HepG2 (cell line): Measurements from ENCODE around the gene HNRNPA1L2. TPM values are rescaled to one million over a fixed set of nuclear protein-coding genes. Genes with fewer than 3 reads are reported as not detected.

Experiments used
- CEBPG ChIP-seq: IDR thresholded peaks from 2 replicates; pipeline ENCODE4 v1.6.1; 2016
- EZH2 ChIP-seq: conservative IDR thresholded peaks from 2 replicates; pipeline ENCODE4 v1.6.1; 2012; ENCODE audit warnings: mild to moderate bottlenecking, low read depth, low read length, moderate library complexity
- FOXJ3 ChIP-seq: sonication (generic); formaldehyde crosslinking; IDR thresholded peaks from 2 replicates; pipeline ENCODE4 v1.4.0; 2020; ENCODE audit warnings: missing genetic modification reagents, mild to moderate bottlenecking, borderline replicate concordance
- GABPB1 ChIP-seq: IDR thresholded peaks from 2 replicates; pipeline ENCODE4 v1.6.1; 2016; ENCODE audit warnings: mild to moderate bottlenecking, missing genetic modification reagents, moderate library complexity, missing compliant biosample characterization
- MATR3 ChIP-seq: sonication (generic); formaldehyde crosslinking; IDR thresholded peaks from 2 replicates; pipeline ENCODE4 v1.4.0; 2020; ENCODE audit warnings: missing genetic modification reagents
- MYPOP ChIP-seq: sonication (generic); formaldehyde crosslinking; IDR thresholded peaks from 2 replicates; pipeline ENCODE4 v1.8.1; 2023; ENCODE audit warnings: mild to moderate bottlenecking, moderate library complexity, missing genetic modification reagents
- NFIC ChIP-seq: IDR thresholded peaks from 2 replicates; pipeline ENCODE4 v1.6.1; 2012; ENCODE audit warnings: mild to moderate bottlenecking, low read length, inconsistent platforms
- NONO ChIP-seq, 2 experiments: fragments of 450-650 bp in 1 of 2; sonication (generic) in 1 of 2; formaldehyde crosslinking in 1 of 2; IDR thresholded peaks in 1 of 2; conservative IDR thresholded peaks in 1 of 2; 2 replicates each; pipeline versions ENCODE4 v1.6.1 to v1.8.0; 2017 to 2022; ENCODE audit warnings: mild to moderate bottlenecking in 1 of 2, missing genetic modification reagents in 1 of 2, moderate library complexity in 1 of 2
- PITX1 ChIP-seq: sonication (generic); formaldehyde crosslinking; IDR thresholded peaks from 2 replicates; pipeline ENCODE4 v1.5.1; 2020; ENCODE audit warnings: mild to moderate bottlenecking, missing genetic modification reagents
- THYN1 ChIP-seq: sonication (generic); formaldehyde crosslinking; IDR thresholded peaks from 2 replicates; pipeline ENCODE4 v1.8.1; 2023; ENCODE audit warnings: low read depth, mild to moderate bottlenecking, moderate library complexity, missing genetic modification reagents, borderline replicate concordance
- ZNF280D ChIP-seq: sonication (generic); formaldehyde crosslinking; IDR thresholded peaks from 2 replicates; pipeline ENCODE4 v1.5.1; 2020; ENCODE audit warnings: mild to moderate bottlenecking, missing genetic modification reagents
- ZNF530 ChIP-seq: sonication (generic); formaldehyde crosslinking; IDR thresholded peaks from 2 replicates; pipeline ENCODE4 v1.5.0; 2020; ENCODE audit warnings: low read depth, mild to moderate bottlenecking, missing genetic modification reagents
- ZZZ3 ChIP-seq: sonication (generic); formaldehyde crosslinking; IDR thresholded peaks from 2 replicates; pipeline ENCODE4 v1.4.0; 2020; ENCODE audit warnings: missing genetic modification reagents, mild to moderate bottlenecking, borderline replicate concordance
- polyA plus RNA-seq, 8 experiments: library from polyadenylated mRNA; depleted of rRNA in 3 of 8; stranded (reverse) in 7 of 8; unstranded in 1 of 8; fragments of >200 nt; fragmentation: Illumina TruSeq in 4 of 8; extraction: Trizol in 4 of 8; gene quantifications; 2 replicates each; pipeline versions ENCODE4 v1.2.1 to v1.2.3, GENCODE V29; 2011 to 2016; ENCODE audit warnings: low read depth in 4 of 8, missing spikeins in 1 of 8, mixed read lengths in 1 of 8; ENCODE audit not compliant: insufficient read depth in 1 of 8
- total RNA-seq, 5 experiments: library from RNA; depleted of rRNA; stranded (reverse); fragments of >200 nt; fragmentation: Illumina TruSeq; extraction: Trizol; gene quantifications; 2 replicates each; pipeline ENCODE4 v1.2.3, GENCODE V29; 2016; ENCODE audit warnings: low read depth in 1 of 5
- TF ChIP-seq, protein P1 (sequence below): sonication (generic); formaldehyde crosslinking; IDR thresholded peaks from 2 replicates; pipeline ENCODE4 v1.5.0; 2020; ENCODE audit warnings: missing genetic modification reagents

Gene HNRNPA1L2
- total and polyA plus RNA-seq, 2 of the 13 experiments (the other 11 are each of a cell fraction or from before 2014, with no cell fraction given), result 3.6 to 7.1 TPM

DNA sequence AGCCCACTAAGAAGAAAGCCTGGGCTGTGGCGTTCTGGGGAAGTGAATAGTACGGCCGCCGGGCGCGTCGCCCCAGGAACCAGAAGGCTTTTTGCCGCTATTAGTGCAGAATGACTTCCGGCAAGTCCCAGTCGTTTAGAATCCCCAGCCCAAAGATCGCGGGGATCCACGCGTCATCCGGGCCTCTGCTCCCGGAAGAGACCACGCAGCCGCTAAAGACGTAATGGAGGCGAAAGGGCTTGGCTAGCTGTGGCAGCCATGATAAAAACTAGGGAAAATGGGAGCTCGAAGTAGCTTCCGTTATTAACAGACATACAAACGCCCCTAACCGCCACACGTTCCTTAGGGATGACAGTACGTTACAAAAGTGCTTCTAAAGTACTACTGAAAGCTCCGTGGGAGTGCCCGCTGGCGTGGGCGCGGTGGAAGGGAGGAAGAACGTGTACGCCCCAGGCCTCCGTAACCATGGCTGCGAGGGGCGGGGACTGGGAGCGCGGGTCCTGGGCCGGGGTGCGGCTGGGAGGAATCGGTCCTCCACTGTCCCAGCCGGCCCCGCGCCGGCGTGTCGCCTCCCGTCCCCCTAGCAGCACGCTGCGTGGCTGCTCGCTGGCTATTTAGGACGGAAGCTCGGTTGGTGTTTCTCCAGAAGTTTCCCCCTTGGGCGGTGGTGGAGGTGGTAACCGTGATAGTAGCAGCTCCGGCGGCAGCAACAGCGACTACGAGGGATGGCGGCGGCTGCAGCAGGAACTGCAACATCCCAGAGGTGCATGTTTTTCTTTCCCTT, 10.2 kb downstream of the HNRNPA1L2 start, which contains the start of gene SUGT1 (continued):
- TF ChIP-seq EZH2, result no peak
- TF ChIP-seq, protein P1, sequence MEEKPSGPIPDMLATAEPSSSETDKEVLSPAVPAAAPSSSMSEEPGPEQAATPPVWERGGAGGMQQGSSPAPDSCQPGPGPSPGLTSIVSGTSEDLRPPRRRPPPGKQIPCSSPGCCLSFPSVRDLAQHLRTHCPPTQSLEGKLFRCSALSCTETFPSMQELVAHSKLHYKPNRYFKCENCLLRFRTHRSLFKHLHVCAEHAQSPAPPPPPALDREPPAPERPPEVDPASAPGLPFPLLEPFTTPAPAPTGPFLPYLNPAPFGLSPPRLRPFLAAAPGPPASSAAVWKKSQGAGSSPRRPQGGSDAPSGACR (CRISPR knock-in tag), result peak; percentile 88; the same call in 1 of the 2 replicates
- no peak for TF ChIP-seq ZNF530 (CRISPR knock-in tag)
- no peak for TF ChIP-seq FOXJ3 (CRISPR knock-in tag)
- peak; percentile 75 for TF ChIP-seq ZZZ3
- peak; percentile 58; the same call in 1 of the 2 replicates for TF ChIP-seq NFIC
- TF ChIP-seq MYPOP (CRISPR knock-in tag), result peak; percentile 61
- peak; percentile 43; the same call in 1 of the 2 replicates for TF ChIP-seq PITX1 (CRISPR knock-in tag)
- TF ChIP-seq ZNF280D (CRISPR knock-in tag), result no peak
- peak; percentile 28; the same call in 1 of the 2 replicates for TF ChIP-seq CEBPG (CRISPR knock-in tag)
- no peak for TF ChIP-seq THYN1 (CRISPR knock-in tag)
- TF ChIP-seq NONO (IDR thresholded peaks at IDR 0.05), result no peak
- TF ChIP-seq NONO (CRISPR knock-in tag; conservative IDR thresholded peaks at IDR 0.05), result peak; percentile 75
- no peak for TF ChIP-seq MATR3
- TF ChIP-seq GABPB1 (CRISPR knock-in tag), result peak; percentile 94
- TF ChIP-seq, all 625 proteins: peak for 309
